ENCODE data around the gene RAX. TPM values are rescaled to one million over a fixed set of nuclear protein-coding genes. Genes with fewer than 3 reads are reported as not detected.

RAX gene
- total and polyA plus RNA-seq, 10 of the 15 experiments (the other 5 are each of a cell fraction or from before 2014, with no cell fraction given): not detected

GRCh38 chr18:59239642-59240041 is 33.6 kb downstream of the RAX start:
- Histone ChIP-seq H3K4me1 (ENCODE audit: control insufficient read depth, insufficient read depth, low read length) (no peaks in the 10 kb centered on the region), H3K27ac (ENCODE audit: control insufficient read depth, insufficient read depth) (no peak overlapping the region), H3K9ac (ENCODE audit: control insufficient read depth, insufficient read depth, low read length) (no peak overlapping the region), H3K4me3 (no peak overlapping the region), H2AFZ (ENCODE audit: control insufficient read depth, low read depth, low read length) (no peak overlapping the region), H3K9me3 (replicated peaks; ENCODE audit: control insufficient read depth, insufficient read depth, low read length) (no peaks in the 10 kb centered on the region), H3K79me2 (ENCODE audit: control insufficient read depth, insufficient read depth, low read length) (no peaks in the 10 kb centered on the region), H4K20me1 (ENCODE audit: control insufficient read depth, insufficient read depth) (no peaks in the 10 kb centered on the region), H3K27me3 (replicated peaks in 1 of 2; ENCODE audit: control insufficient read depth in 2 of 2, insufficient read depth in 2 of 2, low read length in 1 of 2) (peaks cover 2 to 4% of the 10 kb centered on the region in 2 experiments; a peak in 2 of 4 replicates), H3K4me2 (ENCODE audit: control insufficient read depth, insufficient read depth) (no peak overlapping the region), H3K36me3 (ENCODE audit: control insufficient read depth in 2 of 2, insufficient read depth in 2 of 2, low read length in 1 of 2) (no peaks in the 10 kb centered on the region)
- SMC1A ChIA-PET (ENCODE audit: uncharacterized antibody, unreplicated experiment): no interaction called here
- DNase-seq (ENCODE audit: low read depth, low spot score) (no peak), FAIRE-seq (no peak), ATAC-seq (no peak)
- CTCF ChIA-PET: interaction anchor here (1.4 kb wide), 1 partner anchor 9 kb away, joined by 4 read pairs; no protein-coding TSS in a partner anchor
- intact Hi-C loops (cut with micrococcal nuclease; ENCODE audit: unreplicated experiment) (loop anchor here (10.0 kb wide), 1 partner anchor 585 kb away; no protein-coding TSS in a partner anchor), in situ Hi-C loops (cut with MboI) (no loop called here)
- TF ChIP-seq SUPT20H (IDR thresholded peaks at IDR 0.05; ENCODE audit: borderline replicate concordance, control insufficient read depth, low read depth, low read length) (no peak), CHD1 (IDR thresholded peaks at IDR 0.05; ENCODE audit: low read depth, low read length) (no peak), PML (IDR thresholded peaks at IDR 0.05; ENCODE audit: low read length) (no peak), HSF1 (IDR thresholded peaks at IDR 0.05; ENCODE audit: low read depth, low read length) (no peak), SUZ12 (IDR thresholded peaks at IDR 0.05; ENCODE audit: unreplicated experiment) (no peak), SP1 (IDR thresholded peaks at IDR 0.05; ENCODE audit: low read depth, low read length) (no peak), ZNF622 (IDR thresholded peaks at IDR 0.05) (no peak), FOS (IDR thresholded peaks at IDR 0.05; ENCODE audit: borderline replicate concordance, extremely low read depth, insufficient read length) (no peak), ZBTB4 (CRISPR knock-in tag; IDR thresholded peaks at IDR 0.05) (no peak), NR2F1 (conservative IDR thresholded peaks at IDR 0.05) (no peak), SIN3A (IDR thresholded peaks at IDR 0.05; ENCODE audit: low read depth, low read length) (no peak), CBX5 (IDR thresholded peaks at IDR 0.05; ENCODE audit: low read depth) (no peak), MLLT1 (IDR thresholded peaks at IDR 0.05) (no peak), CREM (IDR thresholded peaks at IDR 0.05; ENCODE audit: low read depth) (no peak)
- RAD21 ChIA-PET (ENCODE audit: unreplicated experiment): no interaction called here
- POLR2A ChIA-PET: no interaction called here
- 29% methylated on average over 4 of the region's 4 CpGs for WGBS (ENCODE audit: insufficient coverage, insufficient replicate concordance, low lambda C conversion rate, missing lambda C conversion rate)
- no TSS peak for BruUV-seq (replicated peaks)
